ENCODE measurements around the gene DAAM2. TPM values are rescaled to one million over a fixed set of nuclear protein-coding genes. Genes with fewer than 3 reads are reported as not detected.

Gene DAAM2
- total and polyA plus RNA-seq, 2 donors from 2014 or later: 6.9 to 19.8 TPM

DNA sequence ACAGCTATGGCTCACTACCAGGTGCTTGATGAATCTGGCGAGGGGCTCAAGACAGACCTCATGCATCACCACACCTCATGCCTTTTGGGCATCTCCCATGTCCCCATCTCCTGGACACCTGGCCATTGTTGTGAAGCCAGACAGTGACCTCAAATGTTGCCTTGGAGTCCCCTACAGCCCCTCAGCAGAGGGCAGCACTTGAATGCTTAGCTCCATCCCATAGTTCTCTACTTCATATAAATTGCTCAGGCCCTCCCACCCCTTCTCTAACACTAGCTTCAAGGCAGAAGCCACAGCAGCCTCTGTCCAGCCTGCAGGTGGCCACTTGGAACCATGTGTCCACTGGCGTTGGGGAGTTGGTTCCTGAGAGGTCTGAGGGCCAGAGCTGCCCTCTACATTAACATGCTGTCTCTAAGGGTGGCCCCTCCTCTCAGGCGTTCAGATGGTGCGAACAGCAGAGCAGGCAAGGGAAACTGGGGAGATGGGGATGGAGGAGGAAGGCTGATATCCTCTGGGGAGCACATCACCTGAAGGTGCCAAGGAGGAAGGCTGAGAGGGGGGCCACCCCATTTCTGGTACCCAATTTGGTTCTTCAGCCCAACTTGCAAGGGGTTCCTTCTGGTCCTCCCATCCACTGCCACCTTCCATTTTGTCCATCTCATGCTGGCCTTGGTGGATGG is 110.8 kb downstream of the DAAM2 start:
- Histone ChIP-seq H3K27ac (ENCODE audit: low read depth in 2 of 2, low read length in 2 of 2) (no peak overlapping the region), H3K9ac (ENCODE audit: low read length in 3 of 3) (no peak overlapping the region), H3K27me3 (ENCODE audit: control insufficient read depth, insufficient read depth, low read length) (no peaks in the 10 kb centered on the region), H3K4me1 (ENCODE audit: control insufficient read depth in 2 of 3, insufficient read depth in 2 of 3, low read depth in 1 of 3, low read length in 3 of 3) (no peaks in the 10 kb centered on the region), H3K9me3 (ENCODE audit: control insufficient read depth in 2 of 3, insufficient read depth in 1 of 3, low read length in 3 of 3) (no peaks in the 10 kb centered on the region), H3K4me3 (ENCODE audit: low read length in 3 of 3) (no peak overlapping the region), H3K36me3 (ENCODE audit: control insufficient read depth in 2 of 3, insufficient read depth in 3 of 3, low read length in 3 of 3) (peaks cover 0 to 12% (median 0%) of the 10 kb centered on the region in 3 donors)
- no peak for DNase-seq
- TF ChIP-seq, protein P1, sequence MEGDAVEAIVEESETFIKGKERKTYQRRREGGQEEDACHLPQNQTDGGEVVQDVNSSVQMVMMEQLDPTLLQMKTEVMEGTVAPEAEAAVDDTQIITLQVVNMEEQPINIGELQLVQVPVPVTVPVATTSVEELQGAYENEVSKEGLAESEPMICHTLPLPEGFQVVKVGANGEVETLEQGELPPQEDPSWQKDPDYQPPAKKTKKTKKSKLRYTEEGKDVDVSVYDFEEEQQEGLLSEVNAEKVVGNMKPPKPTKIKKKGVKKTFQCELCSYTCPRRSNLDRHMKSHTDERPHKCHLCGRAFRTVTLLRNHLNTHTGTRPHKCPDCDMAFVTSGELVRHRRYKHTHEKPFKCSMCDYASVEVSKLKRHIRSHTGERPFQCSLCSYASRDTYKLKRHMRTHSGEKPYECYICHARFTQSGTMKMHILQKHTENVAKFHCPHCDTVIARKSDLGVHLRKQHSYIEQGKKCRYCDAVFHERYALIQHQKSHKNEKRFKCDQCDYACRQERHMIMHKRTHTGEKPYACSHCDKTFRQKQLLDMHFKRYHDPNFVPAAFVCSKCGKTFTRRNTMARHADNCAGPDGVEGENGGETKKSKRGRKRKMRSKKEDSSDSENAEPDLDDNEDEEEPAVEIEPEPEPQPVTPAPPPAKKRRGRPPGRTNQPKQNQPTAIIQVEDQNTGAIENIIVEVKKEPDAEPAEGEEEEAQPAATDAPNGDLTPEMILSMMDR (IDR thresholded peaks at IDR 0.05; ENCODE audit: borderline replicate concordance, extremely low read depth, insufficient read depth): no peak
- intact Hi-C loops (cut with DNase I): no loop called here
- no peak for FAIRE-seq

DNA sequence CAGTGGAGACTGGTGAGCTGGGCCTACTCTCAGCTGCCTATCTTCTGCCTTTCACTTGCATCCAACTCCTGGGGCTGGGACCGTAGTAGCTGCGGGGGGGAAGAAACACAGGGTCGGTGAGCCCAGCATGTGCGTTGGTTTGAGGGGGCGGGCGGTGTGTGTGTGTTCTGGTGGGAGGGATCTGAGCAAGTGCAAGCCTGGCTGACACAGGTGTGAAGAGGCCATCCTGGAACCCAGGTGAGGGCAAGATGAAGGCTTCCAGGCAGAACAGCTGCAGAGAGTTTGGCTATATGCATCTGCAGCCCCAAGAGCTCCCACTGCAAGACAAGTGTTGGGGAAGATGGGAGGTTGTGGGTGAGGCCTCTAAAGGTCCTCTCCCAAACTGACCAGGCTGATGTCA is 111.5 kb downstream of the DAAM2 start:
- Histone ChIP-seq H3K27me3 (ENCODE audit: control insufficient read depth, insufficient read depth, low read length) (no peaks in the 10 kb centered on the region), H3K27ac (ENCODE audit: low read depth in 2 of 2, low read length in 2 of 2) (no peak overlapping the region), H3K9me3 (ENCODE audit: control insufficient read depth in 2 of 3, insufficient read depth in 1 of 3, low read length in 3 of 3) (no peaks in the 10 kb centered on the region), H3K36me3 (ENCODE audit: control insufficient read depth in 2 of 3, insufficient read depth in 3 of 3, low read length in 3 of 3) (peaks cover 0 to 12% (median 0%) of the 10 kb centered on the region in 3 donors), H3K4me3 (ENCODE audit: low read length in 3 of 3) (no peak overlapping the region), H3K9ac (ENCODE audit: low read length in 3 of 3) (no peak overlapping the region), H3K4me1 (ENCODE audit: control insufficient read depth in 2 of 3, insufficient read depth in 2 of 3, low read depth in 1 of 3, low read length in 3 of 3) (no peaks in the 10 kb centered on the region)
- intact Hi-C loops (cut with DNase I): no loop called here
- DNase-seq (no peak), FAIRE-seq (no peak)
- TF ChIP-seq, protein P1 (IDR thresholded peaks at IDR 0.05; ENCODE audit: borderline replicate concordance, extremely low read depth, insufficient read depth): no peak

DNA sequence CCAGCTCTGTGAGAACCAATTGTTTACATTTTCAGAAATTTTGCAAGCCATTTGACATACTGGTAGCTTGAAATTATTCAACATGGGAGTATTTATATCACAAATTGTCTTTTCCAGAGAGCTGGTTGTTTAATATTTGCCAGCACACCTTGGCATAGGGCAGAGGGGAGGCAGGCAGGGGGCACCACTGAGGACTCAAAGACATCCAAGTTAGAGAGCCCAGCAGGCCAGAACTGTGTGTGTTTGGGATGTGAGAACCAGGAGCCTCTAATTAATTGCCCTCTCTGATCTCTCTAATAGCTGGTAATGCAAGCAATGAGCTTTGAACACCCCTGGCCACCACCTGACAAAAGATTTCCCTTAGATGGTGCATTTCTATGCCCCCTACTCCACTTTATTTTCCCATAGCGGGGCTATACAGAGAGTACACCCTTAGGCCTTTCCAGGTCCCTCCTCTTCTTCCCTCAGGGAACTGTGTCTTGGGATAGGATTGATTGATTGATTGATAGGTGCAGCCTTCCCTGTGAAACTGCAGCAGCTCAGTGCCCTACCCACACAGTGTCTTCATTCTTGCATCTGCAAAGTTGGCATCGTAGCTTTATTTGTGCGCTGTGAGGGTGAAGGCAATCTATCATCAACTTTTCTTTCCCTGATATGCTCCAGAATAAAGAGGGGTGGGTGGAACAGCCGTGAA is 112.9 kb downstream of the DAAM2 start:
- Histone ChIP-seq H3K27ac (ENCODE audit: low read depth in 2 of 2, low read length in 2 of 2) (no peak overlapping the region), H3K4me1 (ENCODE audit: control insufficient read depth in 2 of 3, insufficient read depth in 2 of 3, low read depth in 1 of 3, low read length in 3 of 3) (no peaks in the 10 kb centered on the region), H3K36me3 (ENCODE audit: control insufficient read depth in 2 of 3, insufficient read depth in 3 of 3, low read length in 3 of 3) (peaks cover 0 to 21% (median 0%) of the 10 kb centered on the region in 3 donors), H3K27me3 (ENCODE audit: control insufficient read depth, insufficient read depth, low read length) (no peaks in the 10 kb centered on the region), H3K4me3 (ENCODE audit: low read length in 3 of 3) (no peak overlapping the region), H3K9me3 (ENCODE audit: control insufficient read depth in 2 of 3, insufficient read depth in 1 of 3, low read length in 3 of 3) (no peaks in the 10 kb centered on the region), H3K9ac (ENCODE audit: low read length in 3 of 3) (no peak overlapping the region)
- intact Hi-C loops (cut with DNase I): no loop called here
- no peak for DNase-seq
- no peak for FAIRE-seq
- TF ChIP-seq, protein P1 (IDR thresholded peaks at IDR 0.05; ENCODE audit: borderline replicate concordance, extremely low read depth, insufficient read depth): no peak

Measured in kidney (tissue), 14 donors.